Measurements from ENCODE around the gene PPP1R8. TPM values are rescaled to one million over a fixed set of nuclear protein-coding genes. Genes with fewer than 3 reads are reported as not detected.

Gene PPP1R8
- total RNA-seq, 1 experiment from 2014 or later: 57.4 TPM

GRCh38 chr1:27833470-27833869, 2.9 kb downstream of the PPP1R8 start:
- no peak overlapping the region for H2AFZ ChIP-seq (ENCODE audit: low read depth, low read length, poor library complexity, severe bottlenecking)
- H3K9me2 ChIP-seq (ENCODE audit: insufficient read depth): no peaks in the 10 kb centered on the region
- TF ChIP-seq ZFX (IDR thresholded peaks at IDR 0.05) (no peak), POLR2A (IDR thresholded peaks at IDR 0.05; ENCODE audit: borderline replicate concordance, extremely low read depth, insufficient read depth, insufficient read length) (no peak), FOSL1 (IDR thresholded peaks at IDR 0.05; ENCODE audit: low read depth) (no peak), SP1 (IDR thresholded peaks at IDR 0.05; ENCODE audit: low read depth) (no peak), ELF1 (IDR thresholded peaks at IDR 0.05; ENCODE audit: borderline replicate concordance, low read depth) (no peak), ZBTB33 (IDR thresholded peaks at IDR 0.05; ENCODE audit: extremely low read depth, insufficient replicate concordance, low read length) (no peak), CBX3 (IDR thresholded peaks at IDR 0.05; ENCODE audit: low read depth) (no peak), ATF3 (IDR thresholded peaks at IDR 0.05) (no peak), JUND (IDR thresholded peaks at IDR 0.05) (no peak), TCF7L2 (IDR thresholded peaks at IDR 0.05; ENCODE audit: borderline replicate concordance, extremely low read depth, insufficient read depth, insufficient read length) (no peak), YY1 (IDR thresholded peaks at IDR 0.05; ENCODE audit: extremely low read depth, insufficient replicate concordance, low read depth, low read length) (no peak), EZH2 (IDR thresholded peaks at IDR 0.05) (no peak), POLR2AphosphoS5 (IDR thresholded peaks at IDR 0.05; ENCODE audit: low read depth, low read length) (no peak), EGR1 (IDR thresholded peaks at IDR 0.05; ENCODE audit: low read depth) (no peak), SIN3A (IDR thresholded peaks at IDR 0.05; ENCODE audit: low read depth) (no peak), EZH2phosphoT487 (IDR thresholded peaks at IDR 0.05; ENCODE audit: borderline replicate concordance) (no peak), RAD21 (IDR thresholded peaks at IDR 0.05; ENCODE audit: low read depth) (no peak)
- TF ChIP-seq, protein P1, sequence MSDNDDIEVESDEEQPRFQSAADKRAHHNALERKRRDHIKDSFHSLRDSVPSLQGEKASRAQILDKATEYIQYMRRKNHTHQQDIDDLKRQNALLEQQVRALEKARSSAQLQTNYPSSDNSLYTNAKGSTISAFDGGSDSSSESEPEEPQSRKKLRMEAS (IDR thresholded peaks at IDR 0.05): no peak
- TF ChIP-seq, protein P2, sequence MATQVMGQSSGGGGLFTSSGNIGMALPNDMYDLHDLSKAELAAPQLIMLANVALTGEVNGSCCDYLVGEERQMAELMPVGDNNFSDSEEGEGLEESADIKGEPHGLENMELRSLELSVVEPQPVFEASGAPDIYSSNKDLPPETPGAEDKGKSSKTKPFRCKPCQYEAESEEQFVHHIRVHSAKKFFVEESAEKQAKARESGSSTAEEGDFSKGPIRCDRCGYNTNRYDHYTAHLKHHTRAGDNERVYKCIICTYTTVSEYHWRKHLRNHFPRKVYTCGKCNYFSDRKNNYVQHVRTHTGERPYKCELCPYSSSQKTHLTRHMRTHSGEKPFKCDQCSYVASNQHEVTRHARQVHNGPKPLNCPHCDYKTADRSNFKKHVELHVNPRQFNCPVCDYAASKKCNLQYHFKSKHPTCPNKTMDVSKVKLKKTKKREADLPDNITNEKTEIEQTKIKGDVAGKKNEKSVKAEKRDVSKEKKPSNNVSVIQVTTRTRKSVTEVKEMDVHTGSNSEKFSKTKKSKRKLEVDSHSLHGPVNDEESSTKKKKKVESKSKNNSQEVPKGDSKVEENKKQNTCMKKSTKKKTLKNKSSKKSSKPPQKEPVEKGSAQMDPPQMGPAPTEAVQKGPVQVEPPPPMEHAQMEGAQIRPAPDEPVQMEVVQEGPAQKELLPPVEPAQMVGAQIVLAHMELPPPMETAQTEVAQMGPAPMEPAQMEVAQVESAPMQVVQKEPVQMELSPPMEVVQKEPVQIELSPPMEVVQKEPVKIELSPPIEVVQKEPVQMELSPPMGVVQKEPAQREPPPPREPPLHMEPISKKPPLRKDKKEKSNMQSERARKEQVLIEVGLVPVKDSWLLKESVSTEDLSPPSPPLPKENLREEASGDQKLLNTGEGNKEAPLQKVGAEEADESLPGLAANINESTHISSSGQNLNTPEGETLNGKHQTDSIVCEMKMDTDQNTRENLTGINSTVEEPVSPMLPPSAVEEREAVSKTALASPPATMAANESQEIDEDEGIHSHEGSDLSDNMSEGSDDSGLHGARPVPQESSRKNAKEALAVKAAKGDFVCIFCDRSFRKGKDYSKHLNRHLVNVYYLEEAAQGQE (IDR thresholded peaks at IDR 0.05; ENCODE audit: low read depth): no peak
- CTCF ChIA-PET: no interaction called here
- no TSS peak for BruUV-seq (replicated peaks)
- no peaks in the 10 kb centered on the region; the same call in 1 of the 2 replicates for H4K20me1 ChIP-seq (ENCODE audit: insufficient read depth)
- H3K79me2 ChIP-seq (ENCODE audit: insufficient read depth, low read length): peaks cover 73% of the 10 kb centered on the region
- H3K4me2 ChIP-seq (ENCODE audit: low read length): no peak overlapping the region
- peaks cover 0 to 6% of the 10 kb centered on the region in 2 experiments; a peak in 1 of 4 replicates for H3K9me3 ChIP-seq (ENCODE audit: control insufficient read depth in 1 of 2, insufficient read depth in 1 of 2, low read depth in 1 of 2, low read length in 2 of 2)
- no peak for DNase-seq (ENCODE audit: low read depth, low spot score)
- no peak for ATAC-seq
- H3K36me3 ChIP-seq (ENCODE audit: control insufficient read depth in 1 of 2, insufficient read depth in 2 of 2, low read length in 2 of 2): peaks cover 11 to 33% of the 10 kb centered on the region in 2 experiments
- RAD21 ChIA-PET (ENCODE audit: low non-redundant PET in 1 of 2, low total read pairs in 2 of 2, uncharacterized antibody in 2 of 2, unreplicated experiment in 2 of 2): no interaction called here
- H3K27ac ChIP-seq (ENCODE audit: low read depth, low read length): no peak overlapping the region
- intact Hi-C loops (cut with micrococcal nuclease): loop anchor here (5.0 kb wide), 1 partner anchor 161 kb away; the partner anchor contains the start of gene IFI6
- peaks cover 7 to 19% of the 10 kb centered on the region in 2 experiments for H3K4me1 ChIP-seq (ENCODE audit: control insufficient read depth in 1 of 2, insufficient read depth in 2 of 2, low read length in 2 of 2)
- POLR2A ChIA-PET: interaction anchor here (1.0 to 1.3 kb wide), 2 partner anchors 61 to 108 kb away, joined by 3 read pairs; partner anchors contain the start of genes FAM76A and STX12
- no peak overlapping the region for H3K9ac ChIP-seq (ENCODE audit: low read length)
- H3K27me3 ChIP-seq (ENCODE audit: insufficient read depth, low read length): no peaks in the 10 kb centered on the region
- H3K4me3 ChIP-seq (replicated peaks in 1 of 2; ENCODE audit: low read depth in 1 of 2, low read length in 2 of 2): no peak overlapping the region
